ENCODE results near the gene RLN3. TPM values are rescaled to one million over a fixed set of nuclear protein-coding genes. Genes with fewer than 3 reads are reported as not detected.

Gene RLN3
- total and polyA plus RNA-seq, 4 experiments from 2014 or later = 0.41 TPM; not detected in 3

GRCh38 chr19:14061081-14061749 lies 33.3 kb downstream of the RLN3 start:
- Mint-ChIP-seq H3K4me1 (peaks cover 7 to 21% (median 14%) of the 10 kb centered on the region in 4 donors), H3K27me3 (peaks cover 14 to 22% of the 10 kb centered on the region in 2 donors), H3K27ac (no peak overlapping the region), H3K9me3 (peaks cover 0 to 1% (median 0%) of the 10 kb centered on the region in 8 donors), H3K36me3 (no peaks in the 10 kb centered on the region), H3K4me3 (no peak overlapping the region)
- Histone ChIP-seq H3K4me1 (ENCODE audit: insufficient read depth, low read length) (peaks cover 18% of the 10 kb centered on the region), H3K36me3 (ENCODE audit: insufficient read depth, low read length) (no peaks in the 10 kb centered on the region), H3K27me3 (ENCODE audit: insufficient read depth, low read length) (peaks cover 17% of the 10 kb centered on the region), H3K27ac (ENCODE audit: low read depth, low read length) (no peak overlapping the region), H3K4me3 (ENCODE audit: low read length in 2 of 2) (no peak overlapping the region), H3K9me3 (ENCODE audit: control insufficient read depth in 1 of 2, low read length in 2 of 2) (no peaks in the 10 kb centered on the region)
- POLR2A ChIA-PET (ENCODE audit: partially characterized antibody) = interaction anchor here (1.2 kb wide), 1 partner anchor 29 kb away, joined by 3 read pairs; no protein-coding TSS in a partner anchor
- intact Hi-C loops (cut with micrococcal nuclease) = no loop called here
- DNase-seq = no peak
- CTCF ChIA-PET (ENCODE audit: partially characterized antibody) = interaction anchor here (0.7 to 4.7 kb wide), 10 partner anchors 10 to 179 kb away, joined by 3 to 65 read pairs (median 8); partner anchors contain the start of genes IL27RA and MISP3

GRCh38 chr19:14061751-14062557 lies 34.0 kb downstream of the RLN3 start, which contains the start of gene PALM3:
Gene PALM3 (minus strand): TSS chr19:14062076. CDS start chr19:14061980, 96 bp downstream.
- ChIA-PET CTCF (ENCODE audit: partially characterized antibody) (interaction anchor here (1.2 to 4.7 kb wide), 3 partner anchors 9 to 13 kb away, joined by 3 to 65 read pairs (median 27); partner anchors contain the start of gene MISP3), POLR2A (ENCODE audit: partially characterized antibody) (no interaction called here)
- H3K27me3 ChIP-seq (ENCODE audit: insufficient read depth, low read length) = peaks cover 17% of the 10 kb centered on the region

GRCh38 chr19:14062558-14062855 lies 34.6 kb downstream of the RLN3 start:
- Mint-ChIP-seq H3K4me3 (no peak overlapping the region), H3K27me3 (peaks cover 18 to 23% of the 10 kb centered on the region in 2 donors), H3K36me3 (no peaks in the 10 kb centered on the region), H3K9me3 (peaks cover 0 to 1% (median 0%) of the 10 kb centered on the region in 8 donors), H3K4me1 (peaks cover 7 to 21% (median 14%) of the 10 kb centered on the region in 4 donors), H3K27ac (no peak overlapping the region)
- Histone ChIP-seq H3K27me3 (ENCODE audit: insufficient read depth, low read length) (peaks cover 17% of the 10 kb centered on the region), H3K4me1 (ENCODE audit: insufficient read depth, low read length) (peaks cover 18% of the 10 kb centered on the region), H3K27ac (ENCODE audit: low read depth, low read length) (no peak overlapping the region), H3K9me3 (ENCODE audit: control insufficient read depth in 1 of 2, low read length in 2 of 2) (no peaks in the 10 kb centered on the region), H3K4me3 (ENCODE audit: low read length in 2 of 2) (no peak overlapping the region), H3K36me3 (ENCODE audit: insufficient read depth, low read length) (no peaks in the 10 kb centered on the region)
- DNase-seq = no peak
- intact Hi-C loops (cut with micrococcal nuclease) = no loop called here
- ChIA-PET CTCF (ENCODE audit: partially characterized antibody) (interaction anchor here (1.2 to 4.7 kb wide), 2 partner anchors 8 to 13 kb away, joined by 3 to 65 read pairs; partner anchors contain the start of gene MISP3), POLR2A (ENCODE audit: partially characterized antibody) (no interaction called here)

More at GRCh38 chr19:14061751-14062557, 34.0 kb downstream of the RLN3 start, which contains the start of gene PALM3:
- DNase-seq = no peak
- no peak within 1 kb of the TSS for H3K4me3 ChIP-seq (ENCODE audit: low read length in 2 of 2)
- no peaks in the 10 kb centered on the region for H3K36me3 ChIP-seq (ENCODE audit: insufficient read depth, low read length)
- Mint-ChIP-seq H3K4me1 (peaks cover 7 to 21% (median 14%) of the 10 kb centered on the region in 4 donors), H3K36me3 (no peaks in the 10 kb centered on the region), H3K27me3 (peaks cover 18 to 23% of the 10 kb centered on the region in 2 donors), H3K4me3 (no peak within 1 kb of the TSS), H3K9me3 (peaks cover 0 to 1% (median 0%) of the 10 kb centered on the region in 8 donors), H3K27ac (no peak within 1 kb of the TSS)
- intact Hi-C loops (cut with micrococcal nuclease) = no loop called here
- peaks cover 18% of the 10 kb centered on the region for H3K4me1 ChIP-seq (ENCODE audit: insufficient read depth, low read length)
- H3K27ac ChIP-seq (ENCODE audit: low read depth, low read length) = no peak within 1 kb of the TSS
- no peaks in the 10 kb centered on the region for H3K9me3 ChIP-seq (ENCODE audit: control insufficient read depth in 1 of 2, low read length in 2 of 2)

GRCh38 chr19:14063105-14063504 lies 35.2 kb downstream of the RLN3 start:
- peaks cover 13% of the 10 kb centered on the region for H3K4me1 ChIP-seq (ENCODE audit: insufficient read depth, low read length)
- H3K27me3 Mint-ChIP-seq = peaks cover 18 to 20% of the 10 kb centered on the region in 2 donors
- no peak overlapping the region for H3K4me3 Mint-ChIP-seq
- H3K27ac ChIP-seq (ENCODE audit: low read depth, low read length) = no peak overlapping the region
- peaks cover 6 to 16% (median 11%) of the 10 kb centered on the region in 4 donors for H3K4me1 Mint-ChIP-seq
- H3K4me3 ChIP-seq (ENCODE audit: low read length in 2 of 2) = no peak overlapping the region
- H3K36me3 Mint-ChIP-seq = no peaks in the 10 kb centered on the region
- ChIA-PET CTCF (ENCODE audit: partially characterized antibody) (interaction anchor here (4.7 kb wide), 1 partner anchor 8 kb away, joined by 65 read pairs; the partner anchor contains the start of gene MISP3), POLR2A (ENCODE audit: partially characterized antibody) (no interaction called here)
- peaks cover 0 to 1% (median 0%) of the 10 kb centered on the region in 8 donors for H3K9me3 Mint-ChIP-seq
- no peak for DNase-seq
- no peak overlapping the region for H3K27ac Mint-ChIP-seq
- H3K27me3 ChIP-seq (ENCODE audit: insufficient read depth, low read length) = peaks cover 15% of the 10 kb centered on the region
- intact Hi-C loops (cut with micrococcal nuclease) = no loop called here
- no peaks in the 10 kb centered on the region for H3K9me3 ChIP-seq (ENCODE audit: control insufficient read depth in 1 of 2, low read length in 2 of 2)
- no peaks in the 10 kb centered on the region for H3K36me3 ChIP-seq (ENCODE audit: insufficient read depth, low read length)

DNA sequence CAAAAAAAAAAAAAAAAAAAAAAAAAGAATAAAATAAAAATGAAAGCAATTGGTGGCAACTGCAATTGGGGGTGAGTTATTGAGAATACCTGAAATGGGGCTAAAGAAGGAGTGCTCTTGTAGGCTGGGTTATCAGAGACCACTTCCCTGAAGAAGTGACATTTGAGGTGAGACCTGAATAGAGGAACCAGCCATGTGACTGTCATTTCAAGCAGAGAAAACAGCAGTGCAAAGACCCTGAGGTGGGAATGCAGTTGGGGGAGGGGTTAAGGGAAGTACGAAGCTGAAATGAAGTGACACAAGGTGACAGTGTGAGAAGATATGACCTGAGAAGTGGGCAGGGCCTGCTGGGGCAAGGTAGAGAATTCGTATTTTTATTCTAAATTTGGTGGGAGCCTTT lies 38.2 kb downstream of the RLN3 start:
- Histone ChIP-seq H3K4me3 (ENCODE audit: low read length in 2 of 2) (no peak overlapping the region), H3K27me3 (ENCODE audit: insufficient read depth, low read length) (no peaks in the 10 kb centered on the region), H3K36me3 (ENCODE audit: insufficient read depth, low read length) (no peaks in the 10 kb centered on the region), H3K4me1 (ENCODE audit: insufficient read depth, low read length) (no peaks in the 10 kb centered on the region), H3K9me3 (ENCODE audit: control insufficient read depth in 1 of 2, low read length in 2 of 2) (no peaks in the 10 kb centered on the region), H3K27ac (ENCODE audit: low read depth, low read length) (no peak overlapping the region)
- DNase-seq = no peak
- POLR2A ChIA-PET (ENCODE audit: partially characterized antibody) = no interaction called here
- Mint-ChIP-seq H3K27ac (peak overlapping the region in 2 of 7 donors; percentile 1 to 72), H3K4me1 (peaks cover 0 to 9% (median 0%) of the 10 kb centered on the region in 4 donors), H3K9me3 (peaks cover 0 to 1% (median 0%) of the 10 kb centered on the region in 8 donors), H3K4me3 (no peak overlapping the region), H3K36me3 (no peaks in the 10 kb centered on the region), H3K27me3 (peaks cover 1 to 7% of the 10 kb centered on the region in 2 donors)
- intact Hi-C loops (cut with micrococcal nuclease) = no loop called here
- CTCF ChIA-PET (ENCODE audit: partially characterized antibody) = interaction anchor here (1.5 kb wide), 1 partner anchor 204 kb away, joined by 3 read pairs; no protein-coding TSS in a partner anchor

DNA sequence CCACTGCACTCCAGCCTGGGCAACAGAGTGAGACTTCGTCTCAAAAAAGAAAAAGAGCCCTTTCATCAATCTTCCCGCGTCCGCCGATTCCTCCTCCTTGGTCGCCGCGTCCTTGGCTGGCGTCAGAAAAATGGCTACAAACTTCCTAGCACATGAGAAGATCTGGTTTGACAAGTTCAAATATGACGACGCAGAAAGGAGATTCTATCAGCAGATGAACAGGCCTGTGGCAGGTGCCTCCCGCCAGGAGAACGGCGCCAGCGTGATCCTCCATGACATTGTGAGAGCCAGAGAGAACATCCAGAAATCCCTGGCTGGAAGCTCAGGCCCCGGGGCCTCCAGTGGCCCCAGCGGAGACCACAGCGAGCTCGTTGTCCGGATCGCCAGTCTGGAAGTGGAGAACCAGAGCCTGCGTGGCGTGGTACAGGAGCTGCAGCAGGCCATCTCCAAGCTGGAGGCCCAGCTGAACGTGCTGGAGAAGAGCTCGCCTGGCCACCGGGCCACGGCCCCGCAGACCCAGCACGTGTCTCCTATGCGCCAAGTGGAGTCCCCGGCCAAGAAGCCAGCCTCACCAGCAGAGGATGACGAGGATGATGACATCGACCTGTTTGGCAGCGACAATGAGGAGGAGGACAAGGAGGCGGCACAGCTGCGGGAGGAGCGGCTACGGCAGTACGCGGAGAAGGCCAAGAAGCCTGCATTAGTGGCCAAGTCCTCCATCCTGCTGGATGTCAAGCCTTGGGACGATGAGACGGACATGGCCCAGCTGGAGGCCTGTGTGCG lies 42.5 kb downstream of the RLN3 start:
- intact Hi-C loops (cut with micrococcal nuclease) = loop anchor here (10.0 kb wide), 1 partner anchor 116 kb away; the partner anchor contains the start of gene DCAF15
- H3K4me3 ChIP-seq (ENCODE audit: low read length in 2 of 2) = no peak overlapping the region
- H3K27ac ChIP-seq (ENCODE audit: low read depth, low read length) = no peak overlapping the region
- peaks cover 7 to 26% (median 15%) of the 10 kb centered on the region in 4 donors for H3K4me1 Mint-ChIP-seq
- peaks cover 1 to 5% of the 10 kb centered on the region in 2 donors for H3K27me3 Mint-ChIP-seq
- peak overlapping the region in 4 of 8 donors; percentile 33 to 55 (median 50) for H3K4me3 Mint-ChIP-seq
- DNase-seq = no peak
- no peaks in the 10 kb centered on the region for H3K9me3 Mint-ChIP-seq
- no peaks in the 10 kb centered on the region for H3K27me3 ChIP-seq (ENCODE audit: insufficient read depth, low read length)
- peaks cover 31% of the 10 kb centered on the region for H3K4me1 ChIP-seq (ENCODE audit: insufficient read depth, low read length)
- H3K36me3 Mint-ChIP-seq = peaks cover 0 to 1% of the 10 kb centered on the region in 2 donors
- ChIA-PET CTCF (ENCODE audit: partially characterized antibody) (interaction anchor here (0.6 to 6.9 kb wide), 13 partner anchors 10 to 209 kb away, joined by 3 to 65 read pairs (median 4); partner anchors contain the start of genes ASF1B and PALM3), POLR2A (ENCODE audit: partially characterized antibody) (interaction anchor here (0.6 to 4.2 kb wide), 4 partner anchors 17 to 190 kb away, joined by 3 to 30 read pairs (median 3); no protein-coding TSS in a partner anchor)
- no peaks in the 10 kb centered on the region for H3K9me3 ChIP-seq (ENCODE audit: control insufficient read depth in 1 of 2, low read length in 2 of 2)
- no peak overlapping the region for H3K27ac Mint-ChIP-seq
- H3K36me3 ChIP-seq (ENCODE audit: insufficient read depth, low read length) = no peaks in the 10 kb centered on the region

Measured in CD4-positive, alpha-beta memory T cell (primary cell).